ENCODE results near the gene APRT.
A peak's percentile ranks its signal among the peaks of the same experiment; 100 is the strongest.
"Not testable (repeated sequence)": the region's sequence is repeated elsewhere in the genome, so short reads cannot be mapped to it uniquely, and the experiment has no call there.

The APRT gene

GRCh38 chr16:88806491-88807111 lies 5.1 kb downstream of the APRT start:
- DNase-seq: no peak

GRCh38 chr16:88805887-88806393 lies 5.8 kb downstream of the APRT start:
- no peak for DNase-seq

DNA sequence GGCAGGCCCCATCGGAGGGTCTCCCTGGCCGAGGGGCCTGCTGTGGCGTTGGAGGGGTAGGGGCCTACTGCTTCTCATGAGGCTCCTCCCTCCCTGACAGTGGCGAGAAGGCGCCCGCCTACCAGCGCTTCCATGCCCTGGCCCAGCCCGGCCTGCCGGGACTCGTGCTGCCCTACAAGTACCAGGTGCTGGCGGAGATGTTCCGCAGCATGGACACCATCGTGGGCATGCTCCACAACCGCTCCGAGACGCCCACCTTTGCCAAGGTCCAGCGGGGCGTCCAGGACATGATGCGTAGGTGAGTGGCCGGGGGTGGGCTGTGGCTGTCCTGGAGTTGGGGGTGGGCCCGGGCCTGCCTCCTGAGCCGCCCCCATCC lies 6.4 kb downstream of the APRT start:
- no peak for DNase-seq

DNA sequence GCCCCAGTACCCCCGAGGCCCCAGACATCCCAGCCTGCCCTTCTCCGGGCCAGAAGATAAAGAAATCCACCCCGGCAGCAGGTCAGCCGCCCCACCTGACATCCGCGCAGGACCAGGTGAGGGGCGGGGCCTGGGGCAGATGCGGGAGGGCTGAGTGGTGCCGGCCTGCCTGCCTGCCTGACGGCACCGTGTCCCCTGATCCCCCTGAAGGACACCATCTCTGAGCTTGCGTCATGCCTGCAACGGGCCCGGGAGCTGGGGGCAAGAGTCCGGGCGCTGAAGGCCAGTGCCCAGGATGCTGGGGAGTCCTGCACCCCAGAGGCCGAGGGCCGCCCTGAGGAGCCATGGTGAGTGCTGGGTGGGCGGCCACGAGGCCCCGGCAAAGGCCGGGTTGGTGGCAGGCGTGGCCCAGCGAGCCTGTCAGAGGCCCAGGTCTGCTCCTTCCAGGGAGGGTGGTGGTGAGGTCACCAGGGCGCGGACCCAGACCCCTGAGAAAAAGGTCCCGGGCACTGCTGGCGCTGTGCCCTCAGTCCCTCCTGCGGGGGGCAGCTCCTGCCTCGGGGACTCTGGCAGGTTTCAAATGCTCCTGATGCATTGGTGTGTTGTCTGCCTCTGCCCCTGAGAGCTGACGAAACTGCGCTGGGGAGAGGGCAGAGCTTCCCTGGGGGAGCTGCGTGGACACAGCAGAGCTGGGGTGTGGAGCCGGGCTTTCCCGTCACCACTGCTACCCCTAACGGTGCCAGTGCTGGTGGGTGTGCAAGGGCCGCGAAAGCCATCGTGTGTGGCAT lies 7.0 kb downstream of the APRT start:
- peak in 1 of 2 donors; percentile 42 for DNase-seq

DNA sequence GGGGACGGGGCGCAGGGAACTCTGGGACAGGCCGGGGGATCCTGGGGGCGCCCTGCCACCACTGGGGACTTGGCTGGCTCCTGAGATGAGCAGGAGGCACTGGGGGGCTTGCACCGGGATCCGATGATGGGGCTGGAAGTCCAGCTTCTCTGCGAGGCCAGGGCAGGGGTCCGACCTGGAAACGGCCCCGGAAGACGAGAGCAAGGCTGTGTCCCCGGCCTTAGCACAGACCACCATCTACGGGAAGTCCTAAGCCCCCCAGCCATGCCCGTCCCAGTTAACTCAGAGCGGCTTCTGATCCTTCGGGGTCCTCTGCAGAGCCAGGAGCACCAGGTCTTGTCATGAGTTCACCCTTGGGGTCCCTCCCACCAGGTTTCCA lies 7.6 kb downstream of the APRT start:
- DNase-seq: no peak

DNA sequence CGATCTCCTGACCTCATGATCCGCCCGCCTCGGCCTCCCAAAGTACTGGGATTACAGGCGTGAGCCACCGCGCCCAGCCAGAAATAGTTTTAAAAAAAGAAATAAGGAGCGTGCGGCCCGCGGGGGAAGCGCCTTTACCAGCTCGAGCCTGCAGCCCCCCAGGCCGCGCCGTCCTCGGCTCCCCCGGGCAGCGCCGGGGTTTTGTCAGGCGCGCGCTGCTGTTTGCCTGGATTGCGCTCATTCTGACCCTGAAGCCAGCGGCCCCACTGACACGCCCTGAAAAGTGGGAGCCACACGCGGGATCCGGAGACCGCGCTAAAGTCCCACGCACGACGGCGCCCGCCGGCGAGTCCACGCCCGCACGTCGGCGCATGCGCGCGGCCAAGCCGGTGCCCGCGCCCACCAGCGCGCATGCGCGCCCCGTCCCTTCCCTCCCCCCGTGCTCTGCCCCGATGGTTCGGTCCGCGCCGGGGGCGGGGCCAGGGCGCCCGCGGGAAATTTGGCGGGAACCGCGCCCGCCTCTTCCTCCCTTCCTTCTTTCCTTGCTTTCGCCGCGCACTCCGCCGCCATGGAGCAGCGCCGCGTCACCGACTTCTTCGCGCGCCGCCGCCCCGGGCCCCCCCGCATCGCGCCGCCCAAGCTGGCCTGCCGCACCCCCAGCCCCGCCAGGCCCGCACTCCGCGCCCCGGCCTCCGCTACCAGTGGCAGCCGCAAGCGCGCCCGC lies 8.3 kb downstream of the APRT start, which contains the start of gene CDT1:
TSS of gene CDT1 (plus strand) at position 526 of the 724 bp plus-strand sequence. CDS start at position 569, 43 bp downstream.
- DNase-seq: peak; percentile 80 to 88

GRCh38 chr16:88800277-88800592 lies 11.5 kb downstream of the APRT start:
- no peak for DNase-seq

GRCh38 chr16:88799569-88800276 lies 12.0 kb downstream of the APRT start:
- DNase-seq: no peak

GRCh38 chr16:88798772-88799455 lies 12.8 kb downstream of the APRT start:
- no peak for DNase-seq

- DNase-seq: no peak
Measured at GRCh38 chr16:88798073-88798472, 13.7 kb downstream of the APRT start.

DNA sequence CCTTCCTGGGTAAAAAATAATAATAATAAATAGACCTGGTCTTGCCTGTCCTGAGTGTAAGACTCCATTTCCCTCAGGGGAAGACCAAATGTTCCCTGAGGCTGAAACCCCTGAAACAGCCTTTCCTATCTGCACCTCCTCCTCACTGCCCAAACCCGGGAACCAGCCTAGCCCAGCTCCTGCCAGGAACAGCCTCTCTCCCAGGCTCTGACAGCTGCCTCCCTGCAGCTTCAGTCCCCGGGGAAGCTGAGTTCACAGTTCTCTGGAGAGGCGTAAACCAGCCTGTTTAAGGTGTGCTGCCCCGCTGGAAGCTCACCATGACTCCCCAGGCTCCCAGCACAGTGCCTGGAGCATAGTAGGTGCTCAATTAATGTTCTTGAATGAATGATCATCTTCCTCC lies 15.4 kb downstream of the APRT start:
- no peak for DNase-seq

GRCh38 chr16:88793251-88793954 lies 18.3 kb downstream of the APRT start:
- no peak for DNase-seq

GRCh38 chr16:88792668-88793250 lies 19.0 kb downstream of the APRT start:
- DNase-seq: no peak

DNA sequence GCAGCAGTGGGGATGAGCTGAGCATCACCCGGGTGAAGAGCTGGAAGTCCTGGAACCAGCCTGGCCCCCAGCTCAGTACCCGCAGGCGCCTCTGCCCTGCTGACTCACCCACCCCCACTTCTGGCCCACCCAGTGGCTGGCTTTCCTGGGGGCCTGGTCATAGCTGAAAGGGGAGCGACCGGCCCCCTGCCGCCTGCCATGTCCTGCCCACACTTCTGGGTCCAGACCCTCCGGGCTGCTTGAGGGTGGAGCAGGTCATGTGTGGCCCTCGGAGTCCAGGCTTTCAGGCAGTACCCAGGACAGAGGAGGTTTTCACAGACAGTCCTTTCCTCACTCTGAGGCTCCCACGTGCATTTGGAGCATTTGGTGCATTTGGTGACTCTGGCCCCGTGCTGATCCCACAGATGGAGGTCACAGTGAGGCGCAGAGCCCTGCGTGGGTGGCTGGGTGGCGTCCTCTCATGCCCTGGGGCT lies 19.6 kb downstream of the APRT start:
- DNase-seq: no peak

- DNase-seq: peak; percentile 50 to 69
Measured at GRCh38 chr16:88790312-88791211, 21.2 kb downstream of the APRT start.

GRCh38 chr16:88789594-88789993 lies 22.1 kb downstream of the APRT start:
- DNase-seq: no peak

DNA sequence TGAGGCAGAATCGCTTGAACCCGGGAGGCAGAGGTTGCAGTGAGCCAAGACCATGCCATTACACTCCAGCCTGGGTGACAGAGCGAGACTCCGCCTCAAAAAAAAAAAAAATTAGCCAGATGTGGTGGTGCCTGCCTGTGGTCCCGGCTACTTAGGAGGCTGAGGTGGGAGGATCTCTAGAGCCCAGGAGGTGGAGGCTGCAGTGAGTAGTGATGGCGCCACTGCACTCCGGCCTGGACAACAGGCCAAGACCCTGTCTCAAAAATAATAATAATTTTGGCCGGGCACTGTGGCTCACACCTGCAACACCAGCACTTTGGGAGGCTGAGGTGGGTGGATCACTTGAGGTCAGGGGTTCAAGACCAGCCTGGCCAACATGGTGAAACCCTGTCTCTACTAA lies 23.0 kb downstream of the APRT start:
- DNase-seq: not testable (repeated sequence)

- no peak for DNase-seq
Measured at GRCh38 chr16:88787579-88788314, 24.0 kb downstream of the APRT start.
